Gastrocnemius medialis (tissue), 4 donors: ENCODE measurements around the gene GCDH. TPM values are rescaled to one million over a fixed set of nuclear protein-coding genes. Genes with fewer than 3 reads are reported as not detected.
A peak's percentile ranks its signal among the peaks of the same experiment; 100 is the strongest.

Source experiments
- ATAC-seq, 2 donors: fragments of 150-250 bp; one replicate each; pipeline ENCODE4 v1.9.1; 2016
- DNase-seq, 2 donors: peaks; one replicate each; pipeline ENCODE4 v3.0.0-alpha.2; 2019
- H3K27ac ChIP-seq, 4 donors: fragments of 200-600 bp; sonication (generic); 1 replicate in 1 of 4; 2 replicates in 3 of 4; pipeline ENCODE4 v1.5.1; 2016 to 2018; ENCODE audit warnings: mild to moderate bottlenecking in 2 of 4, moderate library complexity in 1 of 4
- H3K27me3 ChIP-seq, 3 donors: fragments of 200-600 bp; sonication (generic) in 2 of 3; 1 replicate in 1 of 3; 2 replicates in 2 of 3; pipeline versions ENCODE4 v1.5.1 to v1.6.0; 2016 to 2019; ENCODE audit warnings: mild to moderate bottlenecking in 1 of 3, moderate library complexity in 1 of 3
- H3K36me3 ChIP-seq, 2 donors: fragments of 200-600 bp; sonication (generic) in 1 of 2; one replicate each; pipeline ENCODE4 v1.5.1; 2017 to 2018
- H3K4me1 ChIP-seq, 2 donors: fragments of 200-600 bp; sonication (generic) in 1 of 2; one replicate each; pipeline ENCODE4 v1.5.1; 2016 to 2017; ENCODE audit warnings: mild to moderate bottlenecking in 2 of 2
- H3K4me3 ChIP-seq, 4 donors: fragments of 200-600 bp; sonication (generic) in 3 of 4; 1 replicate in 1 of 4; 2 replicates in 3 of 4; pipeline ENCODE4 v1.5.1; 2016 to 2019; ENCODE audit warnings: mild to moderate bottlenecking in 2 of 4
- H3K9me3 ChIP-seq, 3 donors: fragments of 200-600 bp; sonication (generic) in 2 of 3; 1 replicate in 1 of 3; 2 replicates in 2 of 3; pipeline ENCODE4 v1.5.1; 2016 to 2019
- CTCF ChIP-seq, 5 experiments: fragments of 450-650 bp in 3 of 5; fragments of 200-600 bp in 2 of 5; sonication (generic) in 2 of 5; IDR thresholded peaks in 4 of 5; conservative IDR thresholded peaks in 1 of 5; 1 replicate in 4 of 5; 2 replicates in 1 of 5; pipeline ENCODE4 v1.5.1; 2016 to 2019; ENCODE audit warnings: antibody characterized with exemption in 5 of 5, mild to moderate bottlenecking in 3 of 5, moderate library complexity in 3 of 5
- POLR2A ChIP-seq, 2 donors: fragments of 450-650 bp; IDR thresholded peaks; one replicate each; pipeline ENCODE4 v1.6.1; 2017; ENCODE audit warnings: antibody characterized with exemption in 2 of 2, mild to moderate bottlenecking in 2 of 2, moderate library complexity in 2 of 2
- in situ Hi-C, 4 donors: fragments of 200-750 bp; cut with MboI; loops; one replicate each; pipeline versions ENCODE4 v1.15.0 to v1.8.0; 2017; ENCODE audit warnings: low sequenced_read_pairs in 4 of 4
- intact Hi-C: fragments of 100-400 bp; cut with DNase I; formaldehyde crosslinking; loops from one replicate; pipeline ENCODE4 v1.15.1; 2023; ENCODE audit warnings: low total_unique reads
- total RNA-seq, 4 donors: library from RNA; depleted of rRNA; stranded (reverse); fragments of >200 nt; gene quantifications; one replicate each; pipeline versions ENCODE4 v1.1.0 to v1.2.3, GENCODE V29; 2016

The GCDH gene
- total RNA-seq, 4 donors from 2014 or later: 35.6 to 83.8 (median 54.1) TPM

- Histone ChIP-seq H3K27ac (no peak overlapping the region), H3K27me3 (no peaks in the 10 kb centered on the region), H3K4me1 (peaks cover 8 to 12% of the 10 kb centered on the region in 2 donors), H3K4me3 (no peak overlapping the region), H3K36me3 (peaks cover 0 to 52% of the 10 kb centered on the region in 2 donors), H3K9me3 (no peaks in the 10 kb centered on the region)
- DNase-seq (no peak), ATAC-seq (no peak)
- intact Hi-C loops: loop anchor here (5.0 kb wide), 2 partner anchors 138 to 208 kb away; partner anchors contain the start of genes JUNB and TNPO2
- no peak for TF ChIP-seq CTCF (IDR thresholded peaks at IDR 0.05 in 4 of 5, conservative IDR thresholded peaks at IDR 0.05 in 1 of 5)
- TF ChIP-seq POLR2A (IDR thresholded peaks at IDR 0.05): no peak
- in situ Hi-C loops: no loop called here
Measured at GRCh38 chr19:12930002-12930645, 39.2 kb downstream of the GCDH start.

GRCh38 chr19:12932392-12933286, 41.7 kb downstream of the GCDH start:
- Histone ChIP-seq H3K27me3 (no peaks in the 10 kb centered on the region), H3K27ac (peak overlapping the region; percentile 91 to 99 (median 94)), H3K4me3 (peak overlapping the region; percentile 85 to 100 (median 98)), H3K36me3 (peaks cover 0 to 29% of the 10 kb centered on the region in 2 donors), H3K4me1 (peaks cover 12 to 15% of the 10 kb centered on the region in 2 donors), H3K9me3 (no peaks in the 10 kb centered on the region)
- in situ Hi-C loops: no loop called here
- intact Hi-C loops: loop anchor here (1.0 to 5.0 kb wide), 4 partner anchors 14 to 210 kb away; partner anchors contain the start of genes GCDH, JUNB, SYCE2 and TNPO2
- ATAC-seq (peak in 1 of 2 donors; percentile 14), DNase-seq (no peak)
- TF ChIP-seq CTCF (IDR thresholded peaks at IDR 0.05 in 4 of 5, conservative IDR thresholded peaks at IDR 0.05 in 1 of 5) (no peak), POLR2A (IDR thresholded peaks at IDR 0.05) (no peak)

GRCh38 chr19:12933287-12934072, 42.5 kb downstream of the GCDH start, which contains the start of gene FARSA:
Gene FARSA, minus strand, starts transcription at chr19:12933711. Its CDS starts 15 bp downstream, at chr19:12933696.
- Histone ChIP-seq H3K4me3 (peak within 1 kb of the TSS; percentile 85 to 100 (median 98)), H3K36me3 (peaks cover 0 to 23% of the 10 kb centered on the region in 2 donors), H3K27ac (peak within 1 kb of the TSS; percentile 91 to 99 (median 94)), H3K9me3 (no peaks in the 10 kb centered on the region), H3K4me1 (peaks cover 16 to 19% of the 10 kb centered on the region in 2 donors), H3K27me3 (no peaks in the 10 kb centered on the region)
- DNase-seq (peak; percentile 94), ATAC-seq (peak; percentile 82 to 84)
- TF ChIP-seq POLR2A (IDR thresholded peaks at IDR 0.05) (peak; percentile 36 to 72), CTCF (IDR thresholded peaks at IDR 0.05 in 4 of 5, conservative IDR thresholded peaks at IDR 0.05 in 1 of 5) (no peak)
- intact Hi-C loops (loop anchor here (1.0 to 5.0 kb wide), 4 partner anchors 15 to 211 kb away; partner anchors contain the start of genes GCDH, JUNB, SYCE2 and TNPO2), in situ Hi-C loops (no loop called here)

- Histone ChIP-seq H3K4me3 (no peak overlapping the region), H3K4me1 (peaks cover 25 to 31% of the 10 kb centered on the region in 2 donors), H3K27me3 (no peaks in the 10 kb centered on the region), H3K36me3 (peaks cover 0 to 9% of the 10 kb centered on the region in 2 donors), H3K9me3 (no peaks in the 10 kb centered on the region), H3K27ac (no peak overlapping the region)
- DNase-seq (no peak), ATAC-seq (no peak)
- in situ Hi-C loops (no loop called here), intact Hi-C loops (no loop called here)
- TF ChIP-seq CTCF (IDR thresholded peaks at IDR 0.05 in 4 of 5, conservative IDR thresholded peaks at IDR 0.05 in 1 of 5) (no peak), POLR2A (IDR thresholded peaks at IDR 0.05) (no peak)
Measured at GRCh38 chr19:12935071-12935470, 44.1 kb downstream of the GCDH start.
